GM18502 (cell line): ENCODE results near the gene NFIA.

Experiments used
- ATAC-seq: cut with Tn5 transposase; IDR thresholded peaks from one replicate; pipeline ENCODE4 v1.9.1; 2021; ENCODE audit warnings: mild to moderate bottlenecking; ENCODE audit not compliant: unreplicated experiment, poor library complexity

The NFIA gene

DNA sequence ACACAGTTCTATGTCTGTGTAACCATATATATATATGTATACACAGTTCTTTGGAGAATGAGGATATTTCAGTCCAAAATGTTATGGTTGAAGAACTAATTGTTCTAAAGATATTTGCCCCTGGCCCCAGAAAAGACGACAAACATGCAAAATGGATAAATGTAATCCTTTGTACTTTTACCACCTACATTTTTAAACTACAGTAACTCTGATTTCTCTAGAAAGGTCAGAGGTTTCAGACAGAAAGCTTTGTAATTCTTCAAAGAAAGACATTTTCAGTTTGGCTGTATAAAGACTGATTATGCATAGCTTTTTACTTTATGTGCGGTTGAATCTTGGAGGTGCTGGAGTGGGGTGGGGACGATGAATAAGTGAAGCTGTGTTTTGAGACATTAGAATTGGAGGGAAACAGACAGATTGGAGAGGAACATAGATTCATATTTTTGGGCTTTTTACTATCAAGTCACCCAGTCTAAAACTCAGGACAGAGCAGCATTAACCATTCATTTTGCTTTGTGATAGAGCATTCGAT, 16.6 kb downstream of the NFIA start:
- ATAC-seq = no peak

DNA sequence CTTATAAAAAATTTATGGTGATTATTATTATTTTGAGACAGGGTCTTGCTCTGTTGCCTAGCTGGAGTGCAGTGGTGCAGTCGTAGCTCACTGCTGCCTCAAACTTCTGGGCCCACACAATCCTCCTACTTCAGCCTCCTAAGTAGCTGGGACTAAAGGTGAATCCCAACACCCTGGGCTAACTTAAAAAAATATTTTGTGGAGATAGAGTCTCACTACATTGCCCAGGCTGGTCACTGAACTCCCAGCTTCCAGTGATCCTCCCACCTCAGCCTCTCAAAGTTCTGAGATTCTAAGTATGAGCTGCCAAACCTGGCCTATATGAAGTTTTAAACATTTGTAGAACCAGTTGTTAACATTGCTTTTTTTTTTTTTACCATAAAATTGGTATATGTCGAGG, 18.2 kb downstream of the NFIA start:
- ATAC-seq = no peak

DNA sequence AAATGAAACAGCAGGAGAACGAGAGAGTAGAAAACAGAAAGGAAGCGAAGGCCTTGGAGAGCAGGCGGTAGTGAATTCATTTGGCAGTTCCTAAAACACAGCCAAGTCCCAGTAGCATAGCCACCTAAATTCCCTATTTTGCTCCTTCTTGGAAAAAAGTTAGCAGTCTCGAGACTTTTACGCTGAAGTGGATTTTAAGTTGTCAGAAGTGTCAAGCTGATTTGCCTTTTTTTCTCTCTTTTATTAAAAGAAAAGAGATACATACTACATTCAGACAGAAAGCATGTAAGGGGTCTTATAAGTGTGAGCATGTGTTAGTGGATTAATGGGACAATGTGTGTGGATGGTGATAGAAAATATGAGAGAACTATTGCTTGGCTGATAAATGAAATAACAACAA, 19.2 kb downstream of the NFIA start:
- ATAC-seq = no peak

DNA sequence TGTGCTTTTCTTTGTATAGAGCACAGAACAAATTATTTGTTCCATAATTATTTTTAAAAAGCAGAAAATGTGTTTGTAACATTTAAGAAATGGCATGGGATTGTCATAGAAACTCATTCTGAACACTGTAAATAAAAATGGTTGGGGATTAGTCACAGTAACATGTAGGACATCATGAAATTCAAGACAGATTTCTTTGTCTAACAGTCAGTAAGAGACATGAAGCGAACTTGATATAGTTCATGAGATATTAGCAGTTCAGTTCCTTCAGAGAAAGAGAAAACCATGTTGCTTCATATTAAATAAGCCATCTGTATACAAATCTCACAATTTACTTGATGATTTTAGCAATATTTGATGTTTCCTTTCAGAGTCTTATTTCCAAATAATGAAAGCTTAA, 19.7 kb downstream of the NFIA start:
- no peak for ATAC-seq

DNA sequence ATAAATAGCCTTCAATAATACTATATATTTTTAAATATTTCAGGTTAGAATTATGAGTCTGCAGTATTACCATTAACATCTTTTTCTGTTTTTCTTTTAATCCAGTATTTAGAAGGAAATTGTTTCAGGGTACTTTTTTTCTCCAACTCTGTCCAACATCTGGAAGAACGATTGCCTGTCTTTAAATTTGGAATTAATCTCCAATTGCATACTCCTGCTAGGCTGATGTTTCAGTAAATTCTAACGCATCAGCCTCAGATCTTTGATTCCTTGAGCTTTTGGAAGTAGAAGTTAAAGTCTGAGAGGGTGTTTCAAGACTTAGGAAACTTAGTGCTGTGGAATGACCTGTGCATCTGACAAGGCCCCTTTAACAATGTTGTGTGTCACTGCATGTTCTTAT, 20.3 kb downstream of the NFIA start:
- ATAC-seq = no peak

DNA sequence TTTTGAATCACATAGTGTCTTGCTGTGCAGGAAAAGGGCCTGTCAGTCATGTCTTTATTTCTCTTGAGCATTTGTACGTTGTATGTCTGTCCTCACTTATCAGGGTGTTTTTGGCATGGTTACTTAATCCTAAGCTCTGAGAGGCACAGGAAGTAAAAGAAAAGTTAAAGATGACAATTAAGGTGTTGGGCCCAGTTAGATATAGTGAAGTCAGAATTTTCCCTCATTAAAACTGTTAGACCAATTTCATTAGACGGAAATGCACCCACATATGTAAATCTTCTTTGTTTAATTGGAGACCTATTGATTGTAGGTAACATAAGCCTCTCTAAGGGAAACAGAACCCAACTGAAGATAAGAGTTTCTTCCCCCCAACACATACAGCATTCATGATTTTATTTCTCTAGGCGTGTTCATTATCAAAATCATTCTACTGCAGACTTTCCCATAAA, 21.9 kb downstream of the NFIA start:
- ATAC-seq = no peak

DNA sequence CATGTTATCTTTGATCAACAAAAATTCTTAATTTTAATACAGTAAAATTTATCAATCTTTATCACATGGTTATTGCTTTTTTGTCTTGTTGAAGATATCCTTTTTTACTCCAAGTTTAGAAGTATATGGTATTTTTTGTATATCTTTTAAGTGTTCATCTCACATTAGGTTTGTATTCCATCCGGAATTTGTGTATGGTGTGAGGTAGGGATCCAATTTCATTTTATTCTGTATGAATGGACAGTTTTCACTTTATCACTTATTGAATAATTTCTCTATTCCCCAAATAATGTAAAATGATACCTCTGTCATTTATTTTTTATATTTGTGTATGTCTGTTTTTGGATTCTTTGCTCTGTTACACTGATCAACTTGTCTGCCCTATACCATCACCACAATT, 25.3 kb downstream of the NFIA start:
- ATAC-seq = no peak

DNA sequence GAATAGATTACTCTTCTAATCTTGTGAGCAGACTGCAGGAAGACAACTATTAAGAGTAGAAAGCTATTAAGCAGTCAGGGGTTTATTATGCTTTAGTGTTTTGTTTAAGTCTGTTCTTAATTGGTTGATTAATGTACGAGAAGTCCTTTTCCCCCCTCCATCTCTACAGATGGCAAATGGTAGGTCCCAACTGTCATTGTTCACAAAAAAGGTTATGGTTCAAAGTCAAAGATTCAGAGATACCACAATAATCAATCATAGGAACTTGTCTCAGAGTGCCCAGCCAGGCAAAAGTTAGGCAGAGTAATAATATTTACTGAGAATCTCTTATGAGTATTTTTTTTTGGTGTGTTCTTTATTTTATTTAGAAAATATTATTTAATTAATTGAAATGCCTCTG, 26.8 kb downstream of the NFIA start:
- no peak for ATAC-seq

DNA sequence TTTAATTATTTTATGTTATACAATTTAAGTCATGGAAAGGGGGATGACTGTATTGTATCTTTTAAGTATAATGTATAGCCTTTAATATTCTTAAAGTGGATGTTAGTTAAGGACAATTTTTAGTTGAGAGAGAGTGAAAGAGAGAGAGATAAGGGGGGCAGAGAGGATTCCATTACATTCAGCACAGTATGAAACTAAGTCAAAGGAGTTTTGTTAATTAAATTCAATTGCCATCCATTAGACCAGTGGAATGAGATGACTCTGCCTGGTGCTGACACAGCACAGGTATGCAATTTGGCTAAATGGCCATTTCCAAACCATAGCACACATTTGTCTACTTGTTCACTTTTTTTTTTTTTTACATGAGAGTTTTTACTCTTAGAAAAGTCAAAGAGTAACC, 27.5 kb downstream of the NFIA start:
- no peak for ATAC-seq

DNA sequence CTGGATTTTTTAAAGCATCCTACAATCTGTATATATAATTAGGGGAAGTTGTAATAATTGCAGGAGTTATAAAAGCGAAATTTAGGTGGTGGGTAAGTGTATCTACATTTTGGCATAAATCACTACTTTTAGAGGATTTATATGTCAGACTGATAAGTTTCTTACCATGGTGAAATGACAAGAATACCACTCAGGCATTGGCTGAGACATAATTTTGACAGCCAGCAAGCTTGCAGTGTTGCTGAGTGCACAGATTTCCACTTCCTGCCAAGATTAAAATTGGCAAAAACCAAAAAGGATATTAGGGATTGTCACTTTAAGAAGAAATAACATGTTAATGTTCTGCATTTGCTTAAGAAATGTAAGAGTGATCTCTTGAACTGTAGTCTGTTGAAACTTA, 28.2 kb downstream of the NFIA start:
- ATAC-seq = no peak

DNA sequence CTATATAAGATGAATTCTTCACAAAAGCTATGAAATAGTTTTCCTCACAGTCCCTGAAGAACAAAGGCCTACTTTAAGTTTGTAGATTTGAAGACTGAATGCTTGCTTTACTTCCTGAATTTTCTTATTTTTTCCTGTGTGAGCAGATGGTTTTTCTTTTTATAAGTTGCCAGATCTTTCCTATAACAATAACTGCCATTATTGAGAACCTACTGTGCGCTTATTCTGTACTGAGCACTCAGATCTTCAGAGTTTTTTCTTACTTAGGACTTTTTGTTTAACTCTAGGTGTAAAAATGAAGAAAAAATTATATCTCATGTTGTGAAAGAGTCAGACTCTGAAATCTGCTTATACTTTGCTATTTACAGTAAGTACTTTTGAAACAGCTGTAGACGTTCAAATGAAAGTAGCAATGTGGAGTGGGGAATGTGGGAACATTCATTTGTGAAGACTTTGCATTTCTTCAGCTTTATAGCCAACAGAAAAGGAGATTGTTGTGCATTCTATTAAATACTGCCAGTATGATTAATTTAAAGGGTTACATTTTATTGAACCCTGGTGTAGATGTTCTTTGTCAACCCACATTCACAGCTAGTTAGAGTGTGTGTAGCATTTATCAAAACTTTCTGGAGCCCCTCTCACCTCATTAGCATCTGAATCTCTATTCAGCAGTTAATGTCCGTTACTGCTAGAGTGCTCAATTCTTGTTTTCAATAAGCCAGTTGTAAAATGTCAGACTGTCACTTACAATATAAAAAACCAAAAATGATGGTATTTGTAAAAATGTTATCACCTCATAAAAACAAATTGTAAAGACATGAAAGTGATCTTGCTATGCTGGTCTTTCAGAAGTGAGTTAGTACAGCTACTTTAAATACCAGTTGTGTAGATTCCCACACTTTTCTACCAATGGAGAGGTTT, 29.0 kb downstream of the NFIA start:
- ATAC-seq = no peak

DNA sequence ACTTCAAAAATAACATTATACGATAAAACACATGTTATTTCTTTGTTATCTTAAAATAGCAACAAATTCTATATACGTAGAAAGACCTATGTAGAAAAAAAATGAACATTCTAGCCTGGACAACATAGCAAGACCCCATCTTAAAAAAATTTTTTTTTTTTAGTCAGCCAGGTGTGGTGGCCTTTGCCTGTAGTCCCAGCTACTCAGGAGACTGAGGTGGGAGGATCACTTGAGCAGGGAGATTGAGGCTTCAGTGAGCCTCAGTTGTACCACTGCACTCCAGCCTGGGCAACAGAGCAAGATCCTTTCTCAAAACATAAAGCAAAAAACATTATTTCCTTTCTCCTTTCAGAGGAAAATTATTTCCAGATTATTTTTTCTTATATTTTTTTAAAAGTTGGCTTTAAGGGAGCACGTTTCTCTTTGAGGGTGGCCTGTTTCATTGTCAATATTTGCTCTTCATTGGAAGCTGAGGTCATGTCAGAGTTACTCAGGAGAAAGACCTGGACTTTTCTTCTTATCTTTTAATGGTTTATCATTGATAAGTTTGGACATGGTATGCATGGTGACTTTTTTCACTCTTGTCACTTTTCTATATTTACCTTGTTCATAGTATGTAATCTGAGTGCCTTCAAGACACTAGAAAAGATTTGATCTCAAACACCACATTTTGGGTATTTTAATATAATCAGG, 32.0 kb downstream of the NFIA start:
- ATAC-seq = no peak

DNA sequence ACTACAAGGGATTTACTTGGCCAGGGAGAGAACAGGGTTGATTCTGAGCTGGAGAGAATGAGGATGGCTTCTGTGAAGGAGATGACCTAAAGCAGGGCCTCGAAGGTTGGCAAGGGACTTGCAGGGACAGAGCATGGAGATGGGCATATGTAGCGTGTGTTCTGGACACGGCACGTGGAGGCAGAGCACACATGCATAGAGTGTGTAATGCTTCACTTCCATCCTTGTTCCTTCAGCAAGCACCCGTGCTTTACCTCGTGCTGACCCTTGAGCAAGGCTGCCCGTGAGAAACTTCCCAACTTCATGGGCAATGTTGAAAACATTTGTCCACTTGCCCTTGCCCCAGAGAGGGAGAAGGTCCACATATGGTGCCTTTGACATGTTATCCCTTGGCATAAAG, 33.1 kb downstream of the NFIA start:
- no peak for ATAC-seq

DNA sequence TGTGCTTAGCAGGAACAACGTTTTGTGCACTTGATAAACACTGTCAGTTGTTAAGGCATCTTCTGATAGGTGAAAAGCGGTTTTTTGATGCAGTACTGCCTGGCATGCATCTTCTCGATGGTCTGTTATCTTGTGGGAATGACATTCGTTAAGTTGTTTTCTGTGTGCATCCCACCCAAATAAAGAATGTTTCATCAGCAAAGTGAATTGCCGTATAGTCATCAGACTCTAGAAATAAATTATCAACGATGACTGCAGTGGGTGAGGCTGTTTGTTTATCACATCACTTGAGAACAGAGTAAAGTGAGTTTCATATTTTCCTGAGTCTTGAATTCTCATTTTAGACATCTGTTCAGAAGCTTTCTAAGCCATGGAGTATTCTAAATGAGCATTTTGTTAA, 34.1 kb downstream of the NFIA start:
- ATAC-seq = no peak

DNA sequence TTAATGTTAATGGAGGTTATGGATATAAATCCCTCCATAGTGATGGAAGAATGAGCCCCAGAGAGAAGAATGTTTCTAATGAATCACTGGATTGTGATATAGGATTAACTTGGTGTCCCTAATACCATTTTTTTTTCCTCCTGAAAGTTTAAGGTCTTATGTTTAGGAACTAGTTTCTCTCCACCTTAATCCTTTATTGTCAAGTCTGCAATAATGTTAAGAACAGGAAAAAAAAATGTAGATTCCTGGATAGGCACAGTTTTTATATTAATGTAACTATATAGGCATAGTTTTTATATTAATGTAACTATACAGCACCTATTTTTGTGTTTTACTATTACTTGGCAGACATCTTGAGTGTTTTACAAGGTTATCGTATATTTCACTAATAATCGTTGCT, 34.9 kb downstream of the NFIA start:
- no peak for ATAC-seq

DNA sequence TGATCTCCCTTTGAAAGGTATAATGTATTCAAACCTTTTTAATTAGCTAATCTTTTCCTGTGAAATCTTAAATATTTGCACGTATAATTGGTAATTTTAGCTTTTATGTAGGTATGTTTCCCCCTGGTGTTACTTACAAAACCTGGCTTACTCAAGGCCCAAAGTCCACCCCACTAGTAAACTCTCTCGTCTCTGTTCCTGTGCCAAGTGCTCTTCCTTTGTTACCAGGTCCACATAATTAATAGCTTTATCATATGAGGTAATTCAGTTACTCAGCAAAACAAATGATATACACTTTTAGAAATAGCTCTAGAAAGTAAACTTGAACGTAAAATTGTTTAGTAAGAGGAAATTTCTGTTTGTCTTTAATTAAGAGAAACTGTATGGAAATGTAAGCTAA, 36.7 kb downstream of the NFIA start:
- no peak for ATAC-seq

DNA sequence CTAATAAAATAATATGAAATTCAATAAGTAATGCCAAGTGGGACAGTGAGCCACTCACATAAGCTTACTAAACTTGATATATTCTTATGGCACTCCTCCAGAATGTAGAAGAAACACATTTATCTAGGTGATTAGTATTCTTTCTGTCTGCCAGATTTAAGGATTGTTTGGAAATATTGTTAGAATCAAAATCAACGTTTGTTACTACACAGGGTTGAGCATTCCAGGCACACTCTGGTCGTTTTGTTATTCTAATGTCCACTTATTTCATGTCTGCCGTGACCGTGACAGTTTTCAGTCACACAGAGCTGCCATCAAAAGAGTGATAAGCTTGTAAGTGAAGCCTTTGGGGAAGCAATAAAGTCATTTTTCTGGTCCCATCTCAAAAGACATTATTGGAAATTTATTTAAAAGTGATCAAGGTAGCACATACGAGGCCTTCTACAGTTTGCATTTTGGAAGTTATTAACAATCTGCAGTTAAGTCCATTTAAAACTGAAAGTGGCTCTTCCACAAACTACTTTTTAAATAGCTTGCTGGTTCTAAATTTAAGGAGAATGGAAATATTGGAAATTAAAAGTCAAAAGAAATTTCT, 38.0 kb downstream of the NFIA start:
- ATAC-seq = no peak

DNA sequence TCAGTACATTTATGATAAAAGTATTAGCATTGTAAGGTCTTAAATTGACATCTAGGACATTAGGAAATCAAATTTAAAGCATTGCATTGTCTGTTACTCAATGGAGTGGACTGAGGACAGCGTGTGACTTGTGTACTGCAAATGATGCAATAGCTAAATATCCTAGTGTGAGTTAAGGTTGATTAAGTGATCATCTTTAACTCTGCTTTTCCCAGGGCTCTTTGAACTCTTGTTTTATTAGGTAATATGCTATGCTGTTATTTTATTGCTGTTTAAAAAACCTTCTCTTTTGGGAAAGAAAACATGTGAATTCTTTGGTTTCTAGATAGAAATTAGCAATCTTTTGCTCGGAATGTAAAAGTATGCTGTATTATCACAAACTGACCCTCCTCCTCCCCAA, 38.6 kb downstream of the NFIA start:
- ATAC-seq = no peak

DNA sequence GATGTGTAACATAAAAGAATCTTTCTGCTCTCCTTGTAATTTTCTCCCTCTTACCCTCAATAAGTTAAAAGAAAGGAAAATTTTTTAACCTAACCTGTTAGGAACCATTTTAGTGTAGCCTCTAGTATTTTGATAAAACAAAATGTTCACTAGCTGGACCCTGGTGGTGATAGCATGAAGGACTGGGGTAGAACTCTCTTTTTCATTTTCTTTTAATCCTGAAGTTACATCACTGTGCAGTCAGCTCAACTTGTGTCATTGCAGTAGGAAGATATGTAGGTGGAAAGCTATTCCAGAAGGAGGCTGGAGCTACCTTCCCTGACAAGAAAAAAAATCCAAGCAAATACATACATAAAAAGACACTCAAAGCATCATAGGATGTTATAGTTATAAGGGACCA, 39.3 kb downstream of the NFIA start:
- no peak for ATAC-seq

DNA sequence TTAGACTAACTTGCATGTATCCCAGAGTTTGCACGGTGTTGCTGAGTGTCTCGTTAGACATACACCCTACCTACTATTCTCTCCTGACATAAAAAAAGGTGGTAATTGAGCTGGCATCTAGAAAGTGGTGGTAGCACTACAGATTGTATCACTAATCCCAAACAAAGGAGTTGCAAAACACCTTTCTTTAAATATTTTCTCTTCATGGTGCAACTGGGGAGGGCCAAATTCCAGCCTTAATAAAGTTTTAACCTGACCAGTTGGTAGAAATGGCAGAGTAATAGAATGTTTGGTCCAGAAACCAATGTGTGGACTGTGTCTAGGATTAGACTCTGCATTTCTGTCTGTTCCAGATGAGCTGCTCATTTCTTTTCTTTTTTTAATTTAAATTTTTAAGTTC, 40.0 kb downstream of the NFIA start:
- ATAC-seq = no peak

DNA sequence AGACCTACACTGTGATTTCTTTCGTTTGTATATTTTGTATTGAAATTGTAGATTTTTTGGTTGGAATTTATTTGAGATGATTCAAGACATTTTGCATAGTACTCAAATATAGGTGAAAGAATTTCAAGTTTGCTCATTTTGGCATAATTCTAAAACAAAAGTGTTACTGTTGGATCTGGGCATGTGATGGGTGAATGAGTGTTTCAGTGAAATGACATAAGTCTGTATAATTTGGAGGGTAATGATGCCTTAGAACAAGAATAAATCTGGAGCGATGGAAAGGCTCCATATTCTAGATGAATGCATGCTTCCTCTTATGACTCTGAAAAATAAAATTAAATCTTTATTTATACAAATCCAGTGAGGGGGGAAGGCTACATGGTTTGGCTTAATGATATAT, 41.0 kb downstream of the NFIA start:
- no peak for ATAC-seq
